GM10248 (cell line): ENCODE data around the gene CCDC92.

Source experiments
- CTCF ChIA-PET: fragments of 300-600 bp; sonication (Branson Sonifier 250); formaldehyde crosslinking; extraction: SDS; loops from one replicate; lab custom pipeline; 2021; ENCODE audit warnings: antibody characterized with exemption; lab: Yijun Ruan, JAX
- POLR2A ChIA-PET: fragments of 350-650 bp; sonication (Branson Sonifier 250); formaldehyde crosslinking; extraction: SDS; loops from one replicate; lab custom pipeline; 2020; ENCODE audit warnings: antibody characterized with exemption; lab: Yijun Ruan, JAX
- DNase-seq: peaks from one replicate; pipeline ENCODE4 v3.0.0; 2012; ENCODE audit errors: extremely low spot score
- CTCF ChIP-seq: IDR thresholded peaks from 2 replicates; pipeline ENCODE4 v1.5.1; 2012; ENCODE audit warnings: mild to moderate bottlenecking, low read depth; ENCODE audit errors: extremely low read depth, missing control alignments, control extremely low read depth

CCDC92 gene

GRCh38 chr12:123984903-123985302, 12.3 kb upstream of the CCDC92 start:
- POLR2A ChIA-PET, result no interaction called here
- CTCF ChIA-PET, result interaction anchor here (1.1 to 4.7 kb wide), 11 partner anchors 12 to 182 kb away, joined by 3 to 45 read pairs (median 4); no protein-coding TSS in a partner anchor
- peak; percentile 34 for DNase-seq
- no peak for TF ChIP-seq CTCF

DNA sequence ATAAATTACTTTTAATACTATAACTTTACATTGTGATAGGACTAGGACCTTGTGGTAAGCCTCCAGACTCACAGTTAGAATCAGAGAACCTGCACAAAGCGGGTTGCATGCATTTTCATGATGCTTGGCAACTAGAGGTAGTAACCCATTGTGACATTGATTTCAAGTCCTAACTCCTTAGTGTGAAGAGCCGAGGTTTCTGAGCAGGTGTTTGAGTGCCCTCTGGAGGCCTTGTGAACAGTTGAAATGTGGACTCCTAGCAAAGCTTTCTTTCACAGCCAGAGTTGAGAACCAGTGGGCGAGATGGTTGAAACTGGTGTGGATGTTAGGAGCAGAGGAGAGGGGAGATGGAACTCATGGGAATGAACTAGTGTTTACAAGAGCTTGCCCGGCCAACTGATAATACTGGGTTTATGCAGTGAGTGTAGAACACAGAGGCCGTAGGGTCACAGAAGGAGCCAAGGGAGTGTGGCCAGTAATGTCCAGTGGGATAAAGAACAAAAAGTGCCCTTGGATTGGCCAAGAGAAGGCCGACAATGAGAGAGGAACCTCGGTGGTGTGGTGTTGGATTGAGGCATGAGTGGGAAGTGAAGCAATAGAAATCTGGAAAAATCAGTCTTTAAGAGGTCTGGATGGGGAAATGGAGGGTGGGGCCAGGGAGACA, 11.3 kb upstream of the CCDC92 start:
- POLR2A ChIA-PET, result no interaction called here
- DNase-seq, result peak; percentile 44
- peak; percentile 65 for TF ChIP-seq CTCF
- CTCF ChIA-PET, result interaction anchor here (0.6 to 4.7 kb wide), 16 partner anchors 8 to 349 kb away, joined by 3 to 45 read pairs (median 4); no protein-coding TSS in a partner anchor

DNA sequence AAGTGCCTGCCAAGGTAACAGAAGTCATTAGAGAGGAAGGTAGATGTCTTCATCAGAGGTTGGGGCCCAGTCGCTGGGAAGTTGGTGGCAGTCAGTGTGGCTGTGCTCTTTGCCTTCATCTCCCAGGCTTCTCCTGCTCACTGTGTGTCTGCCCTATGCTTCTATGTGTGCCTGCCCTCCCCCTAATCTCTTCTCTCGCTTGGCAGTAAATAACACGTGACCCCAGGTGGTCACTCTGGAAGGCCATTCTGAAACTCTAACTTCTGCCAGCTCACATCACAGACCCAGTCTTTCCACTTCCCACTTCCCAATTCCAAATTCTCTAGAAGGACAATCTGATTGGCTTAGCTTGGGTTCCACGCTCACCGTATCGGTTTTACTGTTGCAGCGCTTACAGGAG, 9.6 kb upstream of the CCDC92 start:
- no peak for TF ChIP-seq CTCF
- CTCF ChIA-PET, result interaction anchor here (1.4 to 2.2 kb wide), 4 partner anchors 8 to 176 kb away, joined by 3 to 11 read pairs (median 4); no protein-coding TSS in a partner anchor
- POLR2A ChIA-PET, result no interaction called here
- DNase-seq, result no peak

DNA sequence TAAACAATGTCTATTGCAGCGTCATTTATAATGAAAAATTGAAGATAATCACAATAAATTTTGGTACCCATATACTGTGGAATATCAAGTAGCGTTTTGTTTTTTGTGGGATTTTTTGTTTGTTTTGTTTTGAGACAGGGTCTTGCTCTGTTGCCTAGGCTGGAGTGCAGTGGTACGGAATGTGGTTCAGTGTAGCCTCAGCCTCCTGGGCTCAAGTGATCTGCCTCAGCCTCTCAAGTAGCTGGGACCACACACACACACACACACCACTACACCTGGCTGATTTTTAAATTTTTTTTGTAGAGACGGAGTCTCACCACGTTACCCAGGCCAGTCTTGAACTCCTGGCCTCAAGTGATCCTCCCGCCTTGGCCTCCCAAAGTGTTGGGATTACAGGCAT, 6.9 kb upstream of the CCDC92 start:
- ChIA-PET POLR2A (no interaction called here), CTCF (interaction anchor here (0.6 to 1.6 kb wide), 2 partner anchors 17 to 52 kb away, joined by 3 to 4 read pairs; no protein-coding TSS in a partner anchor)
- TF ChIP-seq CTCF, result no peak
- DNase-seq, result no peak

- ChIA-PET CTCF (interaction anchor here (1.2 to 1.8 kb wide), 4 partner anchors 10 to 20 kb away, joined by 3 to 5 read pairs (median 5); no protein-coding TSS in a partner anchor), POLR2A (interaction anchor here (0.5 kb wide), 1 partner anchor 698 kb away, joined by 3 read pairs; no protein-coding TSS in a partner anchor)
- no peak for TF ChIP-seq CTCF
- DNase-seq, result no peak
Observed at GRCh38 chr12:123976227-123976826, 3.7 kb upstream of the CCDC92 start.

DNA sequence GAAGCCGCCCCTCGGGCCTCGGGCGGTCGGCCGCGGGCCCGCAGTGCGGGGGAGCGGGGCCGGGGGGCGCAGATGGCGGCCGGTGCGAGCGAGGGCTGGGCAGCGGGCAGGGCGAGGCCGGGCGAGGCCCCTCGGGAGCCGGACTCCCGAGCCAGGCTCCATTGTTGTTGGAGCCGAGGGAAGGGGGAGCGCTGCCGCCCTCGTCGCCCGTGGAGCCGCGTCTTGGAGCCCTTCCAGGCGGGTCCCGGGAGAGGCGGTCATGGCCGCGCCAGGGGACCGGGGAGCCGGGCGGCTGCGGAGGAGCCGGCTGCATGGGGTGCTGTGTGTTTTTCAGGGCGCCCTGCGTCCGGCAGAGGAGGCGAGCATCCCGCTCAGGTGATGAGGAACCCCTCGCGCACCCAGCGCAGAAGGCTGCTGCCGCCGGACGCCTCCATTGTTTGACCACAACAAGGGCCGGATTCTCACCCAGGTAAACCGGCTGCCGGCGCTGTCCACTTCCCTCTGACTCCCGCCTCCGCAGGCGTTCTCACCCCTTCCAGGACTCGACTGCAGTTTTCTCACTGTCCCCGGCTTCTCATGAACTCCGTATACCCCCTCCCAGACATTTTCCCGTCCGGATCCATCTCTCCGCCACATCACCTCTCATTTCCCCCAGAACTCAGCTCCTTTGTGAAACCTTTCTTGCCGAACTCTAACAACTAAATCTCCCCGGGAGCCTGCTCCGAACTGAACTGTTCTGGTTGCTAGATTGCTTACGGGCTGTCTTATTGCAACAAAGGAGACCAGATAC, 1.1 kb upstream of the CCDC92 start:
- TF ChIP-seq CTCF, result no peak
- DNase-seq, result peak; percentile 36
- POLR2A ChIA-PET, result no interaction called here
- CTCF ChIA-PET, result interaction anchor here (0.8 kb wide), 2 partner anchors 10 to 62 kb away, joined by 3 to 4 read pairs; no protein-coding TSS in a partner anchor
